Middle frontal gyrus (tissue), 1 donor: Measurements from ENCODE around the gene OTOS.

Source experiments
- DNase-seq: peaks from one replicate; pipeline ENCODE4 v3.0.0-alpha.2; 2015; ENCODE audit warnings: low spot score; ENCODE audit errors: extremely low spot score

OTOS gene

DNA sequence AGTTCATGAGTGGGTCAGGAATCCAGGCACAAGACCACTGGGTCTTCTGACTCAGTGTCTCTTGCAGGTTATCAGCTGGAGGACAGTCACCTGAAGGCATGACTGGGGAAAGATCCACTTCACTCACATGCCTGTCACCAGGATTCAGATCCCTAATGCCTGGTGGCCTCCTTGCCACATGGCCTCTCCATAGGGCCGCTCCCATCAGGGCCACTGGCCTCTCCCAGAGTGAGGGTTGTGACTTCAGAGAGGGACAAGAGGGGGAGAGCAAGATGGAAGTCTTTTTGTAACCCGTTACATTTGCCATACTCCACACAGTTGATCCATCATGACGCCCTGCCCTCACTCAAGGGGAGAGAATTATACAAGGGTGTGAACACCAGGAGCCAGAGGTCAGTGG lies 13.0 kb upstream of the OTOS start:
- DNase-seq: no peak

DNA sequence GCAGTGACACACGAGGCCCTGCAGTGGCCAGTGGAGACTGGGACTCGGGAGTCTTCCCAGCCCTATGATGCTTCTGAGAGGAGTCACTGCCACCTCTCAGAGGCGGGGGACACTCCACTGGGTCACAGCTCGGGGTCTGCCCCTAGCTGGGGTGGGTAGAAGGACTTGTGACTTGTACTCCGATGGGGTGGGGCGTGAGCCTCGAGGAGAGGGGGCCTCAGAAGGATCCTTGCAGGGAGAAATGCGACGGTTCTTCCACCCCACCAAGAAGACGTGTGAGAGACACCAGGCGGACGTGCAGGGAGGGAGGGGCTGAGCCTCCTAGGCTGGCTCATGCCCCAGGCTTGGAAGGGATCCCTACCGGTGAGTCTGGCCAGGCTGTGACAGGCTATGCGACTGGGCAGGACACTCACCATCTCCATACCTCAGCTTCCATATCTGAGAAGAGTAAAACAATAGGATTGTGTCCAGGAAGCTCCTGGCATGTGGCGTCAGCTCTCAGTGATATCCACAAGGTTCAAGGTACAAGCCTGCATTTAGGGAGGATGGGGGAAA lies 11.1 kb upstream of the OTOS start:
- DNase-seq: no peak

GRCh38 chr2:240149943-240150784 lies 9.7 kb upstream of the OTOS start:
- no peak for DNase-seq

GRCh38 chr2:240147911-240148587 lies 7.6 kb upstream of the OTOS start:
- DNase-seq: no peak

GRCh38 chr2:240147382-240147781 lies 6.9 kb upstream of the OTOS start:
- DNase-seq: no peak

GRCh38 chr2:240146627-240147278 lies 6.3 kb upstream of the OTOS start:
- no peak for DNase-seq

GRCh38 chr2:240146141-240146561 lies 5.7 kb upstream of the OTOS start:
- DNase-seq: no peak

- no peak for DNase-seq
Observed at GRCh38 chr2:240145461-240145860, 5.0 kb upstream of the OTOS start.

- DNase-seq: no peak
Observed at GRCh38 chr2:240144649-240145261, 4.3 kb upstream of the OTOS start.

GRCh38 chr2:240143801-240144648 lies 3.6 kb upstream of the OTOS start:
- peak; percentile 58 for DNase-seq

DNA sequence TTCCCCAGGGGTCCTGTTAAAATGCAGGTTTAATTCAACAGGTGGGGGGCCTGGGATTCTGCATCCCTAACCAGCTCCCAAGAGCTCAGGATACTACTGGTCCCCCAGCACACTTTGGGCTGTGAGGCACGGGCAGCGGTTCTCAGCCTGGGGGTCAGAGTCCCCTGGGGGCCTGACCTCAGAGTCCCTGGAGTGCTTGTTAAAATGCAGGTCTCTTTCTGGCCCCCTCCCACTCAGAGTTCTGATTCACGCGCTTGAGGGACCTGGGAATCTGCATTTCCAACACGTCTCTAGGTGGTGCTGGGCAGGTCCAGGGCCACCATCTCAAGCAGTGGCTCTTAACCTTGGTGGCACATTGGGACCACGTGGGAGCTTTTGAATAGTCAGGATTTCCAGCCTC lies 2.8 kb upstream of the OTOS start:
- DNase-seq: no peak

DNA sequence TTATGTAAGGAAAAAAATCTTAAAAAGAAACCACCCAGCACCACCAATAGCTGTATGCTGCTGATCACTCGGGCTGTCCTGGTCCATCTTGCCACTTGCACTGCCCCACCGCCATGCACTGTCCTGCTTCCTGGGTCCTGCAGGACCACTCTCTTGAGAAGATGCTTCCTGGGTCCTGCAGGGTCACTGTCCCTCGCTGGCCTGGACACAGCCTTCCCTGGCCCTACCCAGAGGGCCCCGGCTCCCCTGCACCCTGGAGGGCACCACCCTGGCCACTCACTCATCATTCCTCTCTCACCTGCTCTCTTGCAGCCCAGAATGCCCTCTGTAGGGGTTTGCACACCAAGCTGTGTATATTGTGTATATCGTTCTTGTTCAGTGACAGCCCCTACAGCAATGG lies 2.4 kb upstream of the OTOS start:
- no peak for DNase-seq

GRCh38 chr2:240142256-240142775 lies 1.9 kb upstream of the OTOS start:
- DNase-seq: no peak

GRCh38 chr2:240141736-240142135 lies 1.3 kb upstream of the OTOS start:
- DNase-seq: no peak

DNA sequence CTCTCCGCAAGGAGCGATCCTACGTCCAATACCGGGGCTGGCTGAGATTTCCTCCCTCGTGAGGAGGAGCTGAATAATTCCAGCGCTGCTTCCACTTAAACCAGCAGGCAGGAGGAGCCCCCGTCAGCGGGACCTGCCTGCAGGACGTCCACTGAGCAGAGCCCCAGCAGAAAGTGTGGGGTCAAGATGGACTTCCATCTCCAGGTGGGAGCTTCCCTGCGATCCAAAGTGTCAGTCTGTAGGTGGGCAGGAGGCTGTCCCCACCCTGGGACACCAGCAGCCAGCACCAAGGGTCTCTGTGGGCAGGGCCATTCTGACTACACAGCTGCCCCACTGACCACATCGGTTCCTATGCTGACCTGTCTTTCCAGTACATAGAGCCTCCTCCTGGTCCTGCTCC lies 462 bp upstream of the OTOS start:
- DNase-seq: no peak

- no peak for DNase-seq
Observed at GRCh38 chr2:240139666-240140393, 628 bp downstream of the OTOS start.

DNA sequence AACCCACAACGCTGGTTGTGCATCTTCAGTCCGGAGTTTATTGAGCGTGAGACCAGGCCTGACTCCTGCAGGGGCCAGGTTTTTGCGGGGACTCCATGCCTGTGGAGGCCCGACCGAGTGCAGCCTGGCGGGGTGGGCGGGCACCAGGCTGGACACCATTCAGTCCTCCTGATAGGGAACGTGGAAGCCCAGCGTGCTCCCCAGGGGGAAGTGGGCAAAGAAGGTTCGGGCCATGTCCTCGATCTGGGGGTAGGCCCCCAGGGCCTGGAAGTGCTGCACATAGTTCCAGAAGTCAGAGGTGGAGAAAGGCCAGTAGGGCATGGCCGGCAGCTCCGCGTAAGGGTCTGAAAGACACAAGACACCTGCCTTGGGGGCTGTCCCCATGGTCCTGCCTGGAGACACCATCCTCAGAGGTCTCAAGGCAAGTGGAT lies 1.4 kb downstream of the OTOS start:
- DNase-seq: no peak

- no peak for DNase-seq
Observed at GRCh38 chr2:240138254-240138984, 2.0 kb downstream of the OTOS start.
